SU-DHL-6 (cell line): ENCODE results near the gene MYH6.

Experiments
- EZH2phosphoT487 ChIP-seq: fragments of 200-600 bp; sonication (generic), shearing (Covaris generic); conservative IDR thresholded peaks from 2 replicates; pipeline ENCODE4 v1.6.1; 2018; ENCODE audit warnings: mild to moderate bottlenecking, antibody characterized with exemption, low read length, moderate library complexity, mixed read lengths
- TF ChIP-seq, protein P1 (sequence below): fragments of 200-600 bp; sonication (generic); IDR thresholded peaks from one replicate; pipeline ENCODE4 v1.5.1; 2017; ENCODE audit warnings: antibody characterized with exemption, mild to moderate bottlenecking, low read length, moderate library complexity; ENCODE audit not compliant: insufficient read depth, poor library complexity, severe bottlenecking

- TF ChIP-seq, protein P1, sequence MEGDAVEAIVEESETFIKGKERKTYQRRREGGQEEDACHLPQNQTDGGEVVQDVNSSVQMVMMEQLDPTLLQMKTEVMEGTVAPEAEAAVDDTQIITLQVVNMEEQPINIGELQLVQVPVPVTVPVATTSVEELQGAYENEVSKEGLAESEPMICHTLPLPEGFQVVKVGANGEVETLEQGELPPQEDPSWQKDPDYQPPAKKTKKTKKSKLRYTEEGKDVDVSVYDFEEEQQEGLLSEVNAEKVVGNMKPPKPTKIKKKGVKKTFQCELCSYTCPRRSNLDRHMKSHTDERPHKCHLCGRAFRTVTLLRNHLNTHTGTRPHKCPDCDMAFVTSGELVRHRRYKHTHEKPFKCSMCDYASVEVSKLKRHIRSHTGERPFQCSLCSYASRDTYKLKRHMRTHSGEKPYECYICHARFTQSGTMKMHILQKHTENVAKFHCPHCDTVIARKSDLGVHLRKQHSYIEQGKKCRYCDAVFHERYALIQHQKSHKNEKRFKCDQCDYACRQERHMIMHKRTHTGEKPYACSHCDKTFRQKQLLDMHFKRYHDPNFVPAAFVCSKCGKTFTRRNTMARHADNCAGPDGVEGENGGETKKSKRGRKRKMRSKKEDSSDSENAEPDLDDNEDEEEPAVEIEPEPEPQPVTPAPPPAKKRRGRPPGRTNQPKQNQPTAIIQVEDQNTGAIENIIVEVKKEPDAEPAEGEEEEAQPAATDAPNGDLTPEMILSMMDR: no peak
- TF ChIP-seq EZH2phosphoT487: no peak
Observed at GRCh38 chr14:23346693-23347405, 61.2 kb downstream of the MYH6 start.
